H9 (cell line): Measurements from ENCODE around the gene CETN1. TPM values are rescaled to one million over a fixed set of nuclear protein-coding genes. Genes with fewer than 3 reads are reported as not detected.

Experiments
- DNase-seq: peaks from one replicate; pipeline ENCODE4 v3.0.0-alpha.2; 2017
- H2AFZ ChIP-seq: one replicate; pipeline ENCODE4 v1.6.1; 2013; ENCODE audit warnings: mild to moderate bottlenecking, low read length, control low read depth, moderate library complexity
- H2AK5ac ChIP-seq: 2 replicates; pipeline ENCODE4 v1.6.1; 2013; ENCODE audit warnings: low read length, control low read depth, mixed read lengths; ENCODE audit not compliant: insufficient read length
- H2BK120ac ChIP-seq: one replicate; pipeline ENCODE4 v1.6.1; 2013; ENCODE audit warnings: low read depth, mild to moderate bottlenecking, low read length, control low read depth, inconsistent platforms; ENCODE audit not compliant: poor library complexity, severe bottlenecking
- H2BK12ac ChIP-seq: 2 replicates; pipeline ENCODE4 v1.6.1; 2013; ENCODE audit warnings: low read length, control low read depth, mixed read lengths, low read depth; ENCODE audit not compliant: insufficient read length
- H2BK15ac ChIP-seq: 2 replicates; pipeline ENCODE4 v1.6.1; 2013; ENCODE audit warnings: low read depth, low read length, control low read depth
- H2BK20ac ChIP-seq: one replicate; pipeline ENCODE4 v1.6.1; 2013; ENCODE audit warnings: low read depth, mild to moderate bottlenecking, low read length, control low read depth, inconsistent platforms; ENCODE audit not compliant: poor library complexity, severe bottlenecking
- H2BK5ac ChIP-seq: 2 replicates; pipeline ENCODE4 v1.6.1; 2013; ENCODE audit warnings: low read length, control low read depth, mixed read lengths; ENCODE audit not compliant: insufficient read length
- H3K14ac ChIP-seq: 2 replicates; pipeline ENCODE4 v1.6.1; 2013; ENCODE audit warnings: low read length, control low read depth; ENCODE audit not compliant: insufficient read depth
- H3K18ac ChIP-seq: 2 replicates; pipeline ENCODE4 v1.6.1; 2013; ENCODE audit warnings: low read depth, mild to moderate bottlenecking, mixed read lengths, low read length, control low read depth; ENCODE audit not compliant: insufficient read length
- H3K23ac ChIP-seq: 2 replicates; pipeline ENCODE4 v1.6.1; 2013; ENCODE audit warnings: low read length, control low read depth, mixed read lengths, low read depth; ENCODE audit not compliant: insufficient read length
- H3K23me2 ChIP-seq: 2 replicates; pipeline ENCODE4 v1.6.1; 2013; ENCODE audit warnings: low read depth, mild to moderate bottlenecking, mixed read lengths, low read length, control low read depth; ENCODE audit not compliant: insufficient read length, poor library complexity, severe bottlenecking
- H3K27ac ChIP-seq: 2 replicates; pipeline ENCODE4 v1.5.1; 2013; ENCODE audit warnings: low read length, control low read depth, mixed read lengths, low read depth; ENCODE audit not compliant: insufficient read length
- H3K27me3 ChIP-seq: 2 replicates; pipeline ENCODE4 v1.6.1; 2013; ENCODE audit warnings: low read length, control low read depth, inconsistent platforms; ENCODE audit not compliant: insufficient read depth
- H3K4ac ChIP-seq: 2 replicates; pipeline ENCODE4 v1.6.1; 2013; ENCODE audit warnings: low read depth, mild to moderate bottlenecking, control low read depth, inconsistent platforms, low read length, moderate library complexity
- H3K4me1 ChIP-seq: 2 replicates; pipeline ENCODE4 v1.6.1; 2013; ENCODE audit warnings: low read length, control low read depth, inconsistent platforms; ENCODE audit not compliant: insufficient read depth
- H3K4me2 ChIP-seq: 2 replicates; pipeline ENCODE4 v1.6.1; 2013; ENCODE audit warnings: low read length, control low read depth, mixed read lengths; ENCODE audit not compliant: insufficient read length, insufficient read depth
- H3K56ac ChIP-seq: 2 replicates; pipeline ENCODE4 v1.6.1; 2013; ENCODE audit warnings: low read depth, mild to moderate bottlenecking, mixed read lengths, low read length, control low read depth; ENCODE audit not compliant: insufficient read length
- H3K79me1 ChIP-seq: 2 replicates; pipeline ENCODE4 v1.6.1; 2013; ENCODE audit warnings: low read depth, mild to moderate bottlenecking, moderate library complexity, low read length, control low read depth, inconsistent platforms; ENCODE audit not compliant: insufficient read depth, poor library complexity, severe bottlenecking
- H3K79me2 ChIP-seq: 2 replicates; pipeline ENCODE4 v1.6.1; 2013; ENCODE audit warnings: low read length, control low read depth, inconsistent platforms; ENCODE audit not compliant: insufficient read depth
- H3K9ac ChIP-seq: 2 replicates; pipeline ENCODE4 v1.6.1; 2013; ENCODE audit warnings: low read length, control low read depth, mixed read lengths; ENCODE audit not compliant: insufficient read length; ENCODE audit errors: extremely low read depth
- H3K9me3 ChIP-seq: one replicate; pipeline ENCODE4 v1.6.1; 2013; ENCODE audit warnings: low read depth, low read length, inconsistent platforms; ENCODE audit not compliant: control insufficient read depth
- H3T11ph ChIP-seq: one replicate; pipeline ENCODE4 v1.6.1; 2013; ENCODE audit warnings: mild to moderate bottlenecking, low read length, control low read depth, inconsistent platforms
- H4K20me1 ChIP-seq: one replicate; pipeline ENCODE4 v1.6.1; 2013; ENCODE audit not compliant: control insufficient read depth, insufficient read length, insufficient read depth
- H4K5ac ChIP-seq: 2 replicates; pipeline ENCODE4 v1.6.1; 2013; ENCODE audit warnings: low read depth, mild to moderate bottlenecking, mixed read lengths, low read length, control low read depth; ENCODE audit not compliant: insufficient read length
- H4K8ac ChIP-seq: replicated peaks from 2 replicates; pipeline ENCODE4 v1.6.1; 2013; ENCODE audit warnings: low read length, control low read depth, mixed read lengths, low read depth; ENCODE audit not compliant: insufficient read length
- H4K91ac ChIP-seq: 2 replicates; pipeline ENCODE4 v1.6.1; 2013; ENCODE audit warnings: low read depth, mild to moderate bottlenecking, moderate library complexity, mixed read lengths, low read length, control low read depth; ENCODE audit not compliant: insufficient read length
- H3K27ac Mint-ChIP-seq, 3 experiments: 2 replicates in 2 of 3; 3 replicates in 1 of 3; pipeline ENCODE4 v1.8.0; 2020 to 2021; ENCODE audit warnings: mixed read lengths in 3 of 3, mild to moderate bottlenecking in 1 of 3, moderate library complexity in 1 of 3
- H3K27me3 Mint-ChIP-seq: 2 replicates; pipeline ENCODE4 v1.8.0; 2021; ENCODE audit warnings: low read depth, mild to moderate bottlenecking, moderate library complexity, mixed read lengths
- H3K36me3 Mint-ChIP-seq, 3 experiments: 2 replicates in 2 of 3; 3 replicates in 1 of 3; pipeline ENCODE4 v1.8.0; 2020 to 2021; ENCODE audit warnings: low read depth in 3 of 3, mixed read lengths in 3 of 3; ENCODE audit not compliant: insufficient read depth in 1 of 3
- H3K4me1 Mint-ChIP-seq, 2 experiments: 2 replicates each; pipeline ENCODE4 v1.8.0; 2020; ENCODE audit warnings: mixed read lengths in 2 of 2
- H3K4me3 Mint-ChIP-seq, 2 experiments: 2 replicates in 1 of 2; 3 replicates in 1 of 2; pipeline ENCODE4 v1.8.0; 2020 to 2021; ENCODE audit warnings: mild to moderate bottlenecking in 2 of 2, mixed read lengths in 2 of 2, moderate library complexity in 1 of 2
- H3K9me3 Mint-ChIP-seq, 2 experiments: 2 replicates in 1 of 2; 3 replicates in 1 of 2; pipeline ENCODE4 v1.8.0; 2020; ENCODE audit warnings: mild to moderate bottlenecking in 2 of 2, mixed read lengths in 2 of 2, moderate library complexity in 1 of 2
- WGBS: extraction: QIAGEN DNeasy Blood & Tissue Kit; methylation state at CpG from one replicate; pipeline ENCODE4 v1.1.7; 2013; ENCODE audit warnings: missing lambda C conversion rate, low lambda C conversion rate, mixed read lengths; ENCODE audit not compliant: insufficient read length; ENCODE audit errors: extremely low coverage; 5-methylcytosine and 5-hydroxymethylcytosine counted together
- total RNA-seq: library from RNA; stranded (reverse); gene quantifications from 2 replicates; pipeline ENCODE4 v1.2.1, GENCODE V29; 2021
- TF ChIP-seq, protein P1 (sequence below): fragments of 200-600 bp; sonication (generic); conservative IDR thresholded peaks from 3 replicates; pipeline ENCODE4 v1.8.0; 2021; ENCODE audit warnings: antibody characterized with exemption, mild to moderate bottlenecking

Gene CETN1
- total RNA-seq, 1 experiment from 2014 or later = not detected

DNA sequence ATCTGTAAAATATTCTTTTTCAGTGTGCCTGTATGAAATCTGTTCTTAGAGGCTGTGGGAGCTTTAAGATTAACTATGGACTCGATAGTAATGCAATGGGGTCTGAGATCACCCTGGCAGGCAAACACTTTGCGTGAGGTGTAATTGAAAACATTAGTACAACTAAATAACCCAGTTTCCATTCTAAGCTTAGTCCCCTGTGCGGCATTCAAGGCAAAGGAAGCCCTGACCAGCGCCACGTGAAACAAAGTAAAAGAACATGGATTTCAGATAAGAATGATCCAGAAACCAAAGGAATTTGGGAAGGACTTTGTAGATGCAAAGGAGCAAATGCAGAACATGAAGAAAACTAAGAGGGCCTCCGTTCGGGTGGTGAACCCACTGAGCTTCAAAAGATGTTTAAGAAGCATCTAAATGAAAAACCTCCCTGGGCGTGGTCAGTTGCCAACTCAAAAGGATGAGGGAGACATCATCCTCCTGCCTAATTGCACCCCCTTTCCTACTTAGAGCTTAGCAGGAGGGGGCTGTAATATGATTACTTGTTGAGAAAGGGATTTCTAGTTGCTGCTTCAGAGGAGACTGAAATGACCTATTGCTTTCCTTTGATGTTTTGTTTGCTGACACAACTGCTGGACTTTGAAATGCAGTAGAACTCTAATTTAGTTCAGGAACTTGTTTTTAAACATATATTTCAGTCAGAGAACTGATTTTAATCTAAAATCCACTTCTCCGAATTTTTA, 7.9 kb upstream of the CETN1 start:
- H3K4me1 Mint-ChIP-seq = peaks cover 41 to 53% of the 10 kb centered on the region in 2 experiments
- Histone ChIP-seq H3K9me3 (no peaks in the 10 kb centered on the region), H3K4ac (no peak overlapping the region), H3K27me3 (no peaks in the 10 kb centered on the region), H2BK20ac (no peak overlapping the region), H3K9ac (no peak overlapping the region), H4K91ac (no peak overlapping the region), H3K56ac (no peak overlapping the region), H2BK5ac (no peak overlapping the region), H2BK120ac (no peak overlapping the region), H4K5ac (no peak overlapping the region), H3K23me2 (no peaks in the 10 kb centered on the region), H3K14ac (no peak overlapping the region), H3K79me1 (no peaks in the 10 kb centered on the region), H3K18ac (no peak overlapping the region), H2AK5ac (no peak overlapping the region), H3K23ac (no peak overlapping the region), H3K4me2 (no peak overlapping the region), H4K8ac (no peak overlapping the region), H2AFZ (no peak overlapping the region), H4K20me1 (no peaks in the 10 kb centered on the region), H3T11ph (no peak overlapping the region), H3K79me2 (no peaks in the 10 kb centered on the region), H2BK12ac (no peak overlapping the region), H3K4me1 (peaks cover 10% of the 10 kb centered on the region), H3K27ac (no peak overlapping the region), H2BK15ac (no peak overlapping the region)
- no peak for DNase-seq
- no peaks in the 10 kb centered on the region; the same call in 1 of the 2 replicates for H3K27me3 Mint-ChIP-seq
- H3K36me3 Mint-ChIP-seq = peaks cover 0 to 10% (median 0%) of the 10 kb centered on the region in 3 experiments; a peak in 2 of 7 replicates
- no peak overlapping the region for H3K4me3 Mint-ChIP-seq
- TF ChIP-seq, protein P1, sequence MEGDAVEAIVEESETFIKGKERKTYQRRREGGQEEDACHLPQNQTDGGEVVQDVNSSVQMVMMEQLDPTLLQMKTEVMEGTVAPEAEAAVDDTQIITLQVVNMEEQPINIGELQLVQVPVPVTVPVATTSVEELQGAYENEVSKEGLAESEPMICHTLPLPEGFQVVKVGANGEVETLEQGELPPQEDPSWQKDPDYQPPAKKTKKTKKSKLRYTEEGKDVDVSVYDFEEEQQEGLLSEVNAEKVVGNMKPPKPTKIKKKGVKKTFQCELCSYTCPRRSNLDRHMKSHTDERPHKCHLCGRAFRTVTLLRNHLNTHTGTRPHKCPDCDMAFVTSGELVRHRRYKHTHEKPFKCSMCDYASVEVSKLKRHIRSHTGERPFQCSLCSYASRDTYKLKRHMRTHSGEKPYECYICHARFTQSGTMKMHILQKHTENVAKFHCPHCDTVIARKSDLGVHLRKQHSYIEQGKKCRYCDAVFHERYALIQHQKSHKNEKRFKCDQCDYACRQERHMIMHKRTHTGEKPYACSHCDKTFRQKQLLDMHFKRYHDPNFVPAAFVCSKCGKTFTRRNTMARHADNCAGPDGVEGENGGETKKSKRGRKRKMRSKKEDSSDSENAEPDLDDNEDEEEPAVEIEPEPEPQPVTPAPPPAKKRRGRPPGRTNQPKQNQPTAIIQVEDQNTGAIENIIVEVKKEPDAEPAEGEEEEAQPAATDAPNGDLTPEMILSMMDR = no peak
- no peaks in the 10 kb centered on the region; a peak in 2 of 5 replicates for H3K9me3 Mint-ChIP-seq
- WGBS = no CpG with 5 or more reads among the region's 9 CpGs
- H3K27ac Mint-ChIP-seq = no peak overlapping the region
